Measurements from ENCODE around the gene UPB1.
"Not testable (repeated sequence)": the region's sequence is repeated elsewhere in the genome, so short reads cannot be mapped to it uniquely, and the experiment has no call there.

Gene UPB1

GRCh38 chr22:24504956-24505736, 10.0 kb downstream of the UPB1 start:
- DNase-seq = no peak

GRCh38 chr22:24506802-24507438, 11.8 kb downstream of the UPB1 start:
- no peak for DNase-seq

DNA sequence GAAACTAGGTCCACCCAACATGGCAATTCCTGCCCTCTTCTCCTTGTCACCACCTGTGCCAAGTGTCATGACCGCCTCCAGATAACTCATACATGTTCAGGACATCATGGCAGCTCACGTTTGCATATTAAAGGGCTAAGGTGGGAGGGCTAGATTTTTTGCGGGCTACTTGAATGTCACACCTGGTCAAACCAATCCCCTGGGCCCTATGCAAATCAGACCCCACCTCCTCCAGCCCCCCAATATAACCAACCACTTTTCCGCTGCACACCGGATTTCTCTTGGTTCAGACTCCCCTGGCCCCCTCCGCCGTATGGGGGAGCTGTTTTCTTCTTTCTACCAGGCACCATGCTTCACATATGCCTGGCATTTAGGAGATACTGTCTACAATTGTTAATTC, 12.6 kb downstream of the UPB1 start:
- DNase-seq = no peak

GRCh38 chr22:24510637-24511625, 15.8 kb downstream of the UPB1 start:
- DNase-seq = peak; percentile 94

GRCh38 chr22:24512043-24512442, 16.9 kb downstream of the UPB1 start:
- peak; percentile 35 for DNase-seq

- no peak for DNase-seq
These were observed 18.5 kb downstream of the UPB1 start for GRCh38 chr22:24513378-24514240.

DNA sequence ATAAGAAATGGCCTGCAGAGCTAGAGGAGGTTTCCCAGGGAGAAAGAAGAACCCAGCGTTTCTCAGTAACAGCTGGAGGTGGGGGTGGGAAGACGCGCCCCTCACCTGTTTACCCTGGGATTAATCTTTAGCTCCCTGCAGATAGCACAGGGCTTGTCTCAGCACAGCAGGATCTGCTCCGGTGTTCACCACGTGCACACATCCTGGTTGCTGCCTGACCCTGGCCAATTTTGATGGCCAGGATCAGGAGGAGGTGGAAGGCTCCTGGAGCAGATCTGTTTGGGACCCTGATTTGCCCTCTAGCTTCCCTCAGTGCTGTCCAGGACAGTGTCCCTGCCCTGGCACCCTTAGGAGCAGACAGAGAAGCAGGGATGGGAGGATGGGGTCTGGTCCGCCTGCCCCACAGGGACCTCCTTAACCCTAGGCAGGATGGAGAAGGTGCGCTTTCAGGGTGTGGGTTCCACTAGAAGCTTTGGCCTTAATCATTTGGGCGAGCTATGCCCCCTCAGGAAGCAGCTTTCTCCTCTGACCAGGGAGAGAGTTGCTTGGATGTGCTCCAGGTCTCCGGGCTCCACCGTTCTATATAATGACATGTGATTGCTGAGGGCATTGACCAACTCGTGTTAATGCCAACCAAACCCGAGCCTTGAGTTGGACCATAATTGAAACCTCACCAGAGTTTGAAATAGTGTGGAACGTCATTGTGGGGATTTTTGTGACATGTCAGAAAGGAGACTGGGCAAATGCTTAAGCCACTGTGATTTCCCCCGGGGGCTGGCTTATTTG, 19.3 kb downstream of the UPB1 start:
- no peak for DNase-seq

- DNase-seq = no peak
These were observed 19.9 kb downstream of the UPB1 start for GRCh38 chr22:24515027-24515338.

DNA sequence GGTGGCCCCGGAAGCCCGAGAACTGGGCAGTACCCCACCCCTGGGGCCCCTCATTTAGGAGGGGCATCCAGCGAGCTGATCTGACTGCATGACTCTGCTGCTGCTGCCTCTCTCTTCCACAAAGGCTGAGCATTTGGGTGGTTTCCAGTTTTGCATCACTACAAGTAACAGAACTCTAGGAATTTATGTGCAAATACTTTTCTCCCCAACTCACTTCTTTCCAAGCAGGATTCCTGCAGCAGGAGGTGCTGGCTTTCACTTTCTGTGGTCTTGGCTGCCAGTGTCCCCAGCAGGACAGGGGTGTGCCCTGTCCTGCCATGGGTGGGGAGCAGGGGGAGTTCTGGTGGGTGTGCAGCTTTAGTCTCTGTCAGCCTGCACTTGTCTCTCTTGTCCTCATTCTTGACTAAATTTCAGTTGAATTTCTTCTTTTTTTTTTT, 21.2 kb downstream of the UPB1 start:
- no peak for DNase-seq

GRCh38 chr22:24517446-24517845, 22.3 kb downstream of the UPB1 start:
- no peak for DNase-seq

- DNase-seq = no peak
These were observed 23.1 kb downstream of the UPB1 start for GRCh38 chr22:24518228-24518627.

GRCh38 chr22:24518771-24519485, 23.8 kb downstream of the UPB1 start:
- no peak for DNase-seq

GRCh38 chr22:24519496-24519895, 24.4 kb downstream of the UPB1 start:
- DNase-seq = no peak

DNA sequence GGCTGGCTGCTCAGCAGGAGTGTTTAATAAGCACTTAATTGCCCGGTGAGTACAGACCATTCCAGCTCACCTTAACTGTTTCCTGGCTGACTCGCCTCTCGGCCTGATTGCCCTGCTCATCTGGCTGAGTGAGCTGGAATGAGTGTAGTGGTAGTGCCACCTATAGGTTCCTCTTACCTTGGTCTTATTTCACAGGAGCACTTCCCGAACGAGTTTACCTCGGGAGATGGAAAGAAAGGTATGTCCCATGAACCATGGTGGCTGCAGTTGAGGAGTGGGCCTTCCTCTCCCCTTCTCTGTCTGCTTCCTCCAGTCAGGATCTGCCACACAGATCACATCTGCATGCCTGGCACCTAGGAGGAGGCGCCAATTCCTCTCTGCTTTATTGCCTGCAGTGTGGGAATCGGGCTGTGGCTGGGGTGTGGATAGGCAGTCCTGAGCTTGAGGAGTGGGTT, 26.7 kb downstream of the UPB1 start:
- peak; percentile 67 for DNase-seq

DNA sequence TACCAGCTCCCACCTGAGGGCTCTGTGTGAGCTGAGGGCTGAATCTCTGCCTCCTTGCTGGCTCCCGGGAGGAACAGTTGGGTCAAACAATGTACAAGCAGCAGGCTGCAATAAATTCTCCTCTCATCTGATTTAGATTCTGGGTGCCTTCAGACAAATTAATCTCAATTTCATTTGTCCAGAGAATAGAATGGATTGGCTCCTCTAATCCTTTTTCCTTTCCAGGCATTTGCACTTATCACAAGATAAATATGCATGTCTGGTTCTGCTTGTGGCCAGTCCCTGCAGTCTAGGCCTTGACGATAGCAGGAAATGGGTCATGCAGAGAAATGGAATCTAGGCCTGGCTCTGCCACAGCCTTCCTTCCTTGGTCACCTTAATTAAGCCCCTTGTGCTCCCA, 28.7 kb downstream of the UPB1 start:
- DNase-seq = no peak

GRCh38 chr22:24525416-24526037, 30.4 kb downstream of the UPB1 start:
- DNase-seq = peak; percentile 87

- DNase-seq = no peak
These were observed 31.1 kb downstream of the UPB1 start for GRCh38 chr22:24526191-24526590.

DNA sequence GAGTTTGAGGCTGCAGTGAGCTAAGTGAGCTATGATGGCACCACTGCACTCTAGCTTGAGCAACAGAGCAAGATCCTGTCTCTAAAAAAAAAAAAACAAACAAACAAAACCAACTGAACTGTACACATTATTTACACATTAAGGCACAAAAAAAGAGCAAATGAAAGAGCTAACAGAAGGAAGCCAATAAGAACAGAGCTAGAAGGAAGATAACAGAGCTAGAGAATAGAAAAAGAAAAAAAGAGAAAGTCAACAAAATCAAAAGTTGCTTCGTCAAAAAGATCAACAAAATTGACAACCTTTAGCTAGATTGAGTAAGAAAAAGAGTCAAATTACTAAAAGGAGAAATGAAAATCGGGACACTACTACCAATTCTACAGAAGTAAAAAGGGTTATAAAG, 34.8 kb downstream of the UPB1 start:
- DNase-seq = no peak

- DNase-seq = not testable (repeated sequence)
These were observed 35.8 kb downstream of the UPB1 start for GRCh38 chr22:24530968-24531367.

DNA sequence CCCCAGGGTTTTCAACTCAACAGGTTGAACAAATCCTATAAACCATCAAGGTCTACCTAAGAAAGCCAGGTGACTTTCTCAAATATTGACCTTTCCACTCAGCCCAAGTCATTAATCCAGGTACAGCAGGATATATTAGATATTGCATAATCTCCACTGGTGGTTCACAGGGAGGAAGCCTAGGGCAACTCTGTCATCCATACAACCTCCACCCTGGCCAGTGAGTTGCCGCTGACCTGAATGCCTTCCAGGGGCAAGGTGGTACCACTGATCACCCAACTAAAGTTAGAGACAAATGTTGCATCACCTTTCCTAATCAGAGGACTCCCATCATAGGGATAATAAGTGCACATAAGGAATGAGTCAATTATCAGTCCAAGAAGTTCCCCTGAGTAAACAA, 36.9 kb downstream of the UPB1 start:
- no peak for DNase-seq

All from hematopoietic multipotent progenitor cell treated with erythropoietin and hydrocortisone succinate and interleukin-3 and kit ligand, for 8 days (in vitro differentiated cells).